Erythroblast (primary cell): Measurements from ENCODE around the gene SUGCT.
"Not testable (repeated sequence)": the region's sequence is repeated elsewhere in the genome, so short reads cannot be mapped to it uniquely, and the experiment has no call there.

Experiments used
- DNase-seq, 2 experiments: peaks; one replicate each; lab custom pipeline; 2025; lab: John Stamatoyannopoulos, UW
- GATA1 ChIP-seq: IDR thresholded peaks from 2 replicates; pipeline ENCODE4 v1.6.1; 2011; ENCODE audit warnings: low read depth, mild to moderate bottlenecking, control low read depth, low read length, moderate library complexity
- POLR2A ChIP-seq: IDR thresholded peaks from 2 replicates; pipeline ENCODE4 v1.6.1; 2011; ENCODE audit warnings: mild to moderate bottlenecking, low read length

Gene SUGCT

DNA sequence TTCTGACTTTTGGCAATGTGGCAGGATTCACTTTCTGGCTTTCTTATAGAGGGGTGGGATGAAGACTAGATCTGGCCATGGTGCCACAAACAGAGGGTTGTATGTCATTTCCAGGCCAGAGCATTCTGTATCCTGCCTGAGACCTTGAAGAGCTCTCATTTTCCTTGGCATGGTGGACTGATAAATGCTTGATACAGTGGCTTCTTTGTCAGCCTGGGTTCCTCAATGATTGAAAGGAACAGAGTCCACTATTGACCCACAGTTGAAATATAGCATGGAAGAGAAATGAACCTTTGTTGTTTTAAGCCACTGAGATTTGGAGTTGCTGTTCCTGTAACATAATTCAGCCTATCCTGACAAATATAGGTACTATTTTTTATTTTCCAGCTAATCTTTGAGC, 462.7 kb downstream of the SUGCT start:
- TF ChIP-seq POLR2A (no peak), GATA1 (no peak)
- DNase-seq, result no peak

- no peak for DNase-seq
- TF ChIP-seq POLR2A (no peak), GATA1 (no peak)
These were observed 464.1 kb downstream of the SUGCT start for GRCh38 chr7:40598915-40599314.

GRCh38 chr7:40599836-40600235, 465.0 kb downstream of the SUGCT start:
- TF ChIP-seq GATA1 (no peak), POLR2A (no peak)
- DNase-seq, result no peak

GRCh38 chr7:40602351-40602750, 467.5 kb downstream of the SUGCT start:
- not testable (repeated sequence) for DNase-seq

DNA sequence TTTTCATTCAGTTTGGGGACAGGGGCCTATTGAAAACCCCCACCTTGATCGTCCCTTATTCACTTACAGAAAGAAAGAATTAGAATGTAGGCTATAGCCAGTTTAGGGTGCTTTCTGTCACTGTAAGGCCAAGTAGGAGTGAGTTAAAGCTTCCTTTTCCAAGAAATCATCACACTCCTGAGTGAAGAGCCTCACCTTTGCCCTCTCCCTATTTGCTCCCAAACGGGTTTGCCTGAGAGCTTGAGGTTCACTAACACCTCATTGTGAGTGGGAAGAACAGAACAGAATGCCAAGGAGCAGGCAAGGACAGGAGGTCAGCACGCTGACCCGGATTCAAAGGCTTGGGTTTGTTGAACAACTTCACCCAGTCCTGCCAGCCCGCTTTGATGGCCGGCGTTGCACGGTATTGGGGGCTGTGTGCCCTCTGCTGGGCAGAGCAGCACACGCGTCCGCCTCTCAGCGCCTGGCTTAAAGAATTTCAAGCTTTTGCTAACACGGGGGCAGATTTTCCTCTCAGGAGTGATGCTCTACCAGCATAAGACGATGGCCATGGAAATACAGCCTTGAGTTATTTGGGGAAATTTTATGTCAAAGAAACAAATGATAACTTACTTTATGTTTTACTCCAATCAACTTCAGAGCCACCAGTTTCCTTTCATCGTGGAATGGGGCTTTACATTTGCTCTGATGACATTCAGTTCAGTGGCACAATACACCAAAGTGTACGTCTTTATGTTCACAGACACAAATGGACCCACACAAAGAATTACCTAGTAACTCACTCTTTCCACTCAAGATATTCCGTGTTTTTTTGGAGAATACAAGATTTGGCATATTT, 470.0 kb downstream of the SUGCT start:
- peak; percentile 25 to 42 for DNase-seq
- TF ChIP-seq GATA1 (no peak), POLR2A (no peak)

GRCh38 chr7:40608321-40609075, 473.7 kb downstream of the SUGCT start:
- TF ChIP-seq GATA1 (no peak), POLR2A (no peak)
- DNase-seq, result no peak

GRCh38 chr7:40610461-40610860, 475.7 kb downstream of the SUGCT start:
- TF ChIP-seq POLR2A (no peak), GATA1 (no peak)
- DNase-seq, result no peak

GRCh38 chr7:40611095-40611871, 476.5 kb downstream of the SUGCT start:
- TF ChIP-seq GATA1, result no peak
- TF ChIP-seq POLR2A, result no peak
- DNase-seq, result no peak

DNA sequence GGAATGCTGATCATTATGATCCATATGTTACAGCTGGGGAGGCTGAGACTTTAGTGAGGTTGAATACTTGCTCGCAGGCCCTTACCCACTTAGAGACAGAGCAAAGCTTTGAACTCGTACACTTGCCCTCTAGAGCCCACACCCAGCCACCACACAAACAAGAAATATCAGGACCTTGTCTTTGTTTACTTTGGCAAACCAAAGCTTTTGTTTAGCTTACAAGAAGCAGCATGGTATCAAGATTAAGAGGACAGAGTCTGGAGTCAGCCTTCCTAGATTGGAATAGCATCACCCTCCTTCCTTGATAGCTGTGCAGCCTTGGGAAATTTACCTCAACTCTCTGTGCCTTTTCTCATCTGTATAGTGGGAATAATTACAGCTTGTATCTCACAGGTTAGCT, 477.5 kb downstream of the SUGCT start:
- no peak for DNase-seq
- TF ChIP-seq POLR2A (no peak), GATA1 (no peak)

- TF ChIP-seq GATA1 (no peak), POLR2A (no peak)
- no peak for DNase-seq
These were observed 484.8 kb downstream of the SUGCT start for GRCh38 chr7:40619647-40620046.

DNA sequence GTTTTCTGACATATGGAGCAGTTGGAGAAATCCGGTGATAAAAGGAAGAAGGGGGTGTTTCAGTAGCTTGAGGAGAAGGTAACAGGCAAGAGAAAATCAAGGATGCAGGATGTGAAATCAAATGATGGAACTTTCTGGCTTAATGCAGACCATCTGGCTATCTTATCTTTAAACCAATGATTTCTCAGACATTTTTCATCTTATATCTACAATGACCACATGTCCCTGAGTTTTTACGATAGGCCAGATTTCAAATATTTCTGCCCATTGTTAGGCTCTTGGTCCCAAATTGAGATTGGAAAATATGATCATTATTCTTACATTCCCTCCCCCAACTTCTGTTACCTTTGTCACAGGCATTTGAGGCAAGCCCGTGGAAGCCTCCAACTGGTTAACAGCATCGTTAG, 486.8 kb downstream of the SUGCT start:
- TF ChIP-seq GATA1 (no peak), POLR2A (no peak)
- DNase-seq, result no peak

GRCh38 chr7:40622941-40623501, 488.2 kb downstream of the SUGCT start:
- TF ChIP-seq GATA1, result no peak
- no peak for TF ChIP-seq POLR2A
- no peak for DNase-seq

GRCh38 chr7:40623863-40624262, 489.1 kb downstream of the SUGCT start:
- no peak for DNase-seq
- no peak for TF ChIP-seq POLR2A
- TF ChIP-seq GATA1, result no peak

DNA sequence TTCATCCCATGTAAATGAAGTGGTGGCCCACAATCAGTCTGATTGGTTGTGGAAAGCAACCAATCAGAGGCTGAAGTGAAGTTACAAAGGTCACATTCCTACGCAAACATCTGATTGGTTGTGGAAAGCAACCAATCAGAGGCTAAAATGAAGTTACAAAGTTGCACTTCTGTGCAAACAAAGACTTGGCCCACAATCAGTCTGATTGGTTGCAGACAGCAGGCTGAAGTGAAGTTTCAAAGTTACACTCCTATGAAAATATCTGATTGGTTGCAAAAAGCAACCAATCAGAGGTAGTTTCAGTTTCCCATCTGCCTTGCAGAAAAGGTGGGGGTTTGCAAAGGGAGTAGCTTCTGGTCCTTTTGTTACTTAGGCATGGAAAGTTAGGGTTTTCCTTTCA, 492.6 kb downstream of the SUGCT start:
- DNase-seq, result peak; percentile 5
